Measurements from ENCODE around the gene ARHGEF2.

DNA sequence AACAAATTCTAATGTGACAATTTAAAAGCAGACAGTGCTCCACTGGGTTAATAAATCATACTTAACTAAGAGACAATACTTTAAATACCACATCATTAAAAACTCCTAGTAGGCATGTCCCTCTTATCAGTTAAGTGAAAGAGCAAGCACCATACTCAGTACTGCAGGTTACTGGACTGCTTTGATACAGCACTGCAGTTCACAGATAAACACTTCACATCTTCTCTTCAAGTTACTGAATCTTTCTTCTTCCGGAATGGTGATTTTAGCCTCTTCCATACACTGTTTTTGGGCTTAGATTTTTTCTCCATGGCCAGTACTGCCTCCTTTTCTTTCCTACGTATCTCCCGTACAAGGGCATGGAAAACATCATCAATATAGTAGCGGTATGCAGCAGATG is 78.2 kb downstream of the ARHGEF2 start:
- TF ChIP-seq POLR2A (IDR thresholded peaks at IDR 0.05; ENCODE audit: low read depth, low read length) (no peak), JUN (IDR thresholded peaks at IDR 0.05; ENCODE audit: borderline replicate concordance, insufficient read depth, insufficient read length, low read depth) (no peak), MYC (IDR thresholded peaks at IDR 0.05; ENCODE audit: low read depth, low read length) (no peak), EZH2 (IDR thresholded peaks at IDR 0.05; ENCODE audit: borderline replicate concordance, low read depth, low read length, severe bottlenecking) (no peak), POLR2AphosphoS5 (IDR thresholded peaks at IDR 0.05; ENCODE audit: insufficient read depth, low read depth, low read length) (no peak)
- TF ChIP-seq, protein P1, sequence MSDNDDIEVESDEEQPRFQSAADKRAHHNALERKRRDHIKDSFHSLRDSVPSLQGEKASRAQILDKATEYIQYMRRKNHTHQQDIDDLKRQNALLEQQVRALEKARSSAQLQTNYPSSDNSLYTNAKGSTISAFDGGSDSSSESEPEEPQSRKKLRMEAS (IDR thresholded peaks at IDR 0.05; ENCODE audit: insufficient read depth, insufficient read length) = no peak
- TF ChIP-seq, protein P2, sequence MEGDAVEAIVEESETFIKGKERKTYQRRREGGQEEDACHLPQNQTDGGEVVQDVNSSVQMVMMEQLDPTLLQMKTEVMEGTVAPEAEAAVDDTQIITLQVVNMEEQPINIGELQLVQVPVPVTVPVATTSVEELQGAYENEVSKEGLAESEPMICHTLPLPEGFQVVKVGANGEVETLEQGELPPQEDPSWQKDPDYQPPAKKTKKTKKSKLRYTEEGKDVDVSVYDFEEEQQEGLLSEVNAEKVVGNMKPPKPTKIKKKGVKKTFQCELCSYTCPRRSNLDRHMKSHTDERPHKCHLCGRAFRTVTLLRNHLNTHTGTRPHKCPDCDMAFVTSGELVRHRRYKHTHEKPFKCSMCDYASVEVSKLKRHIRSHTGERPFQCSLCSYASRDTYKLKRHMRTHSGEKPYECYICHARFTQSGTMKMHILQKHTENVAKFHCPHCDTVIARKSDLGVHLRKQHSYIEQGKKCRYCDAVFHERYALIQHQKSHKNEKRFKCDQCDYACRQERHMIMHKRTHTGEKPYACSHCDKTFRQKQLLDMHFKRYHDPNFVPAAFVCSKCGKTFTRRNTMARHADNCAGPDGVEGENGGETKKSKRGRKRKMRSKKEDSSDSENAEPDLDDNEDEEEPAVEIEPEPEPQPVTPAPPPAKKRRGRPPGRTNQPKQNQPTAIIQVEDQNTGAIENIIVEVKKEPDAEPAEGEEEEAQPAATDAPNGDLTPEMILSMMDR (IDR thresholded peaks at IDR 0.05; ENCODE audit: extremely low read depth in 1 of 2, insufficient read depth in 1 of 2, low read depth in 1 of 2, low read length in 2 of 2) = no peak

All from endothelial cell of umbilical vein (primary cell).